GM19193 (cell line): ENCODE results near the gene DHRS1.
A peak's percentile ranks its signal among the peaks of the same experiment; 100 is the strongest.

ENCODE experiments used
- POLR2A ChIP-seq: IDR thresholded peaks from 4 replicates; pipeline ENCODE4 v1.6.1; 2011; ENCODE audit not compliant: insufficient read depth, insufficient read length; ENCODE audit errors: extremely low read depth

The DHRS1 gene

DNA sequence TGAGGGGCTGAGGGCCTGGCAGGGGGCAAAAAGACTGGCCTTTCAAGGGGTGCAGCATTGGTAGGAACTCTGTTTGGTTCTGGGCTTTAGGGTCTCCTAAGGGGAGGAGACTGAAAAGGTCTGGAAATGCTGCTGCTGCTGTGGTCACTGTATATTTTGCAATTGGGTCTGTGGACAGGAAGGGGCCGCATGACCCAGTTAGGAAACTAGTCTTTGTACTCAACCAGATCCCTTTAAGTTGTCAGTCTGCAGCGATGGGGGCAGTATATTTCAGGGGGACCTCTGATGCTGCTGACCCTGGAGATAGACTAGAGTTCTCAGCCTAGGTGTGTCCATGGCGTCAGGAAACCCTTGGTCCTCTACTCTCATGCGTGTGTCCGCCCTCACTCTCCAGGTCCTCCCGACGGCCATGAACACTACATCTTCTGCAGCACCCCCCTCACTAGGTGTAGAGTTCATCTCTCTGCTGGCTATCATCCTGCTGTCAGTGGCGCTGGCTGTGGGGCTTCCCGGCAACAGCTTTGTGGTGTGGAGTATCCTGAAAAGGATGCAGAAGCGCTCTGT is 15.7 kb upstream of the DHRS1 start:
- no peak for TF ChIP-seq POLR2A

DNA sequence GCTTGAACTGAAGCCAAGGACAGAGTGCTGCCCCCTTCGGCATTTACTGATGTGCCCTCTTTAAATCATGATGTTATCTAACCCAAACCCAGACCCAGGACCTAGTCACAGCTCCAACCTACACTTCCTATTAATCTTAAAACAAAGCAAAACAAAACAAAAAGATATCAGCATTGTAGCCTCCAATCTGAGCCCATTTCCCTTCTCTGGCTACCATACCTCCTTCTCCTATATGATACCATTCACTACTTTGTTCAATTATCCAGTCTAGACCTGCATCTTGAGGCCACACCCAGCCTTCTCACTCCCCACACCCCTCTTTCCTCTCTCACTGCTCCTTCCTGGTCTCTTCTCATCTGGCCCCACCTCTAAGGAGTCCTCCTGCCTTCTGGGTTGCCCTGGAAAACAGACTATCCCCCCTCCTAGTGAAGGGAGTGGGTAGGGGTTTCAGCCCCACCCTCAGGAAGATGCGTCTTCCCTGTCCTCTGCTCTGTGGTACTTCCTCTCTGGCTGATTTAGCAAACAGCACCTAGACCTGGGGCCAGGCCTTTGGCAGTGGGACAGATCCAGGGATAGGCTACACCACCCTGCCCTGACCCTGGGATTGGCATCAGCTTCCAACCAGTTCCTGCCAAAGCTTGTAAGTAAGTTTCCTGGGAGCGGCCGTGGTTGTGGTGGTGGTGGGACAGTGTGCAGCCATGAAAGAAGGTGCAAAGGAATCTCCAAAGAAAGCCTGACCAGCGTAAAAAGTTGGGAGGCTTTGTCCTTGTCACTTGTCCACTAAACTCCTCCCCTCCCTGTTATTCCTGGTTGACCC is 15.0 kb upstream of the DHRS1 start:
- no peak for TF ChIP-seq POLR2A

DNA sequence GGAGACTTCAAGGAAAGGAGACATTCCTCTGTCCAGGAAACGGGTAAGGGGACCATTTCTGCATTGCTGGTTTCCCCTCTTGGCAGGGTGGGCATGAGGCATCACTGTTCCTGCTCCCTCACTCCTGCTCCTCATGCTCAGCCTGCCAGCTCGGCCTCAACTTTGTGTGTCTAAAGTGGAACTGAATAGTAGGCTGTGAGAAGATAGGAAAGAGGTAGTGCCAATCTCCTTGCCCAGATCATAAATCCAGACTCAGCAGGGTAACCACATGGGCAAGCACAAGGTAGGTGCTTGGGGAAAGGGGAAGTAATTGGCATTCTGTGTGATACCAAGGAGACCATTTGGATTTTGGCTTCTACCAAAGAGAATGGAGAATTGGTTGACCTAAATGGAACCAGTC is 14.3 kb upstream of the DHRS1 start:
- no peak for TF ChIP-seq POLR2A

DNA sequence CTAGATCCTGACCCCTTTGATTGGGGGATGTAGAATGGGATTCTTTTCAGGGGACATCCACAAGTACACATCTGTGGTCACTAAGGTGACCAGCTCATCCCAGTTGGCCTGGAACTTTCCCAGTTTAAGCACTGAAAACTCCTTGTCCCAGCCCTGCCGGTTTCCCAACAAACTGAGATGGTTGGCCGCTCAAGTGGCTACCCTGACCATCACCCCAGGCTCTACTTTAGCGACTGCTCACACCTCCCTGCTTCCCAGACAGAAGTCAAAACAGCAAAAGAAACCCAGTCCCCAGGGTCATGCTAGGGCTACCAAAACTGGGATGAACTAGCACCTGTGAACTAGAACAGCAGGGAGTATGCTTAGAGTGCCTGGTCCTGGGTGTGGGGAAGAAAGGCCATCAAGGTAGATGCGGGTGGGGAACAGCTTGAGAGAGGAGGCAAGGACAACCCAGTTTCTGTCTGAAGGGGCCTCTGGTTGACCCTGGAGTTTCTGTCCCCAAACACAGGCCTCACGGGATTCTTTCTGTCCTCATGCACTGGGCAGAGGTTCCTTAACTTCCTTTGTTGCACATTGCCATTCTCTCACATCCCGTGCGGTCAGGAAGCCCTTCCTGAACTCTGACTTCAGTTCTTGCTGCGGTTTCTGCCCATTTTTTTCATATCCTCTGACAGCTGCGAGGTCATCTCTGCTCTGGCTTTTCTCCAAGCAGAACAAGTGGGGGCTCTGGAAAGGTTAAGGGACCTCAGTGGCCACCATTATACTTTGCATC is 13.3 kb upstream of the DHRS1 start:
- TF ChIP-seq POLR2A: no peak

DNA sequence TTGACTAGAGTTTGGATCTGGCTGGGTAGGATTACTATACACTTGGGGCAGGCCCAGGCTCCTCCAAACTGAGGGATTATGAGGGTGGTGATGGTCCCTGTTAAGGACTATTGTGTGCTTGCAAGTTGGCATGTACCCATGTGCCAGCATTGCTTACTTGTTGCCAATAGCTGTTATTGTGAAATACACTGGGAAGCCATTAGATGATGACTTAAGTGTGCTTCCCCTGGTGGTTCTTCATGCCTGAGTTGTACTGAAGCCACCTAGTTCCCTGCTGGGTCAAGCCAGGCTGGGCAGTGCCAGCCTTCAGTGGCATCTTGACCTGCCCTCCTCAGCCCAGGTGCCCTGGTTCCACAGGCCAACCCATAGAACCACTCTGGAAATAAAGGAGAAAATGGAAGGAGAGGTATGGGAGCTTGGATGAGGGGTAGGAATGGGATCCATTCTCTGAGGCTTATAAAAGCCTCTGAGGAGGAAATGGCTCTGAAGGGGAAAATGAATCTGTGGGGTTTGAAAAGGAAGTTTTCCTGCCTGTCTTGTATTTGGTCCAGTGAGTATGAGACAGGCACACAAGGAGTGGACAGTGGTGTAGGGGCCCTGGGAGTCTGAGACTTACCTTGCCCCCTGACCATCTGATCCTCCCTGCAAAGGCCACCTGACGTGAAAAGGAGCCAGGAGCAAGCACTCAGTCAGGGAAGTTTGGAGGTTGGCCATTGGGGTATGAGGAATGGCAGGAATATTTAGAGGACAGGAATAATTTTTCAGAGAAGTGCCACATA is 12.4 kb upstream of the DHRS1 start:
- no peak for TF ChIP-seq POLR2A

DNA sequence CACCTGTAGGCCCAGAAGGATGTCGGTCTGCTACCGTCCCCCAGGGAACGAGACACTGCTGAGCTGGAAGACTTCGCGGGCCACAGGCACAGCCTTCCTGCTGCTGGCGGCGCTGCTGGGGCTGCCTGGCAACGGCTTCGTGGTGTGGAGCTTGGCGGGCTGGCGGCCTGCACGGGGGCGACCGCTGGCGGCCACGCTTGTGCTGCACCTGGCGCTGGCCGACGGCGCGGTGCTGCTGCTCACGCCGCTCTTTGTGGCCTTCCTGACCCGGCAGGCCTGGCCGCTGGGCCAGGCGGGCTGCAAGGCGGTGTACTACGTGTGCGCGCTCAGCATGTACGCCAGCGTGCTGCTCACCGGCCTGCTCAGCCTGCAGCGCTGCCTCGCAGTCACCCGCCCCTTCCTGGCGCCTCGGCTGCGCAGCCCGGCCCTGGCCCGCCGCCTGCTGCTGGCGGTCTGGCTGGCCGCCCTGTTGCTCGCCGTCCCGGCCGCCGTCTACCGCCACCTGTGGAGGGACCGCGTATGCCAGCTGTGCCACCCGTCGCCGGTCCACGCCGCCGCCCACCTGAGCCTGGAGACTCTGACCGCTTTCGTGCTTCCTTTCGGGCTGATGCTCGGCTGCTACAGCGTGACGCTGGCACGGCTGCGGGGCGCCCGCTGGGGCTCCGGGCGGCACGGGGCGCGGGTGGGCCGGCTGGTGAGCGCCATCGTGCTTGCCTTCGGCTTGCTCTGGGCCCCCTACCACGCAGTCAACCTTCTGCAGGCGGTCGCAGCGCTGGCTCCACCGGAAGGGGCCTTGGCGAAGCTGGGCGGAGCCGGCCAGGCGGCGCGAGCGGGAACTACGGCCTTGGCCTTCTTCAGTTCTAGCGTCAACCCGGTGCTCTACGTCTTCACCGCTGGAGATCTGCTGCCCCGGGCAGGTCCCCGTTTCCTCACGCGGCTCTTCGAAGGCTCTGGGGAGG is 11.3 kb upstream of the DHRS1 start, which contains the start of gene LTB4R:
TSS of gene LTB4R (plus strand) at position 857 of the 959 bp plus-strand sequence. CDS start 4,150 bp downstream, outside the sequence.
- TF ChIP-seq POLR2A: peak; percentile 29

- no peak for TF ChIP-seq POLR2A
These were observed 10.7 kb upstream of the DHRS1 start for GRCh38 chr14:24310265-24310645.

DNA sequence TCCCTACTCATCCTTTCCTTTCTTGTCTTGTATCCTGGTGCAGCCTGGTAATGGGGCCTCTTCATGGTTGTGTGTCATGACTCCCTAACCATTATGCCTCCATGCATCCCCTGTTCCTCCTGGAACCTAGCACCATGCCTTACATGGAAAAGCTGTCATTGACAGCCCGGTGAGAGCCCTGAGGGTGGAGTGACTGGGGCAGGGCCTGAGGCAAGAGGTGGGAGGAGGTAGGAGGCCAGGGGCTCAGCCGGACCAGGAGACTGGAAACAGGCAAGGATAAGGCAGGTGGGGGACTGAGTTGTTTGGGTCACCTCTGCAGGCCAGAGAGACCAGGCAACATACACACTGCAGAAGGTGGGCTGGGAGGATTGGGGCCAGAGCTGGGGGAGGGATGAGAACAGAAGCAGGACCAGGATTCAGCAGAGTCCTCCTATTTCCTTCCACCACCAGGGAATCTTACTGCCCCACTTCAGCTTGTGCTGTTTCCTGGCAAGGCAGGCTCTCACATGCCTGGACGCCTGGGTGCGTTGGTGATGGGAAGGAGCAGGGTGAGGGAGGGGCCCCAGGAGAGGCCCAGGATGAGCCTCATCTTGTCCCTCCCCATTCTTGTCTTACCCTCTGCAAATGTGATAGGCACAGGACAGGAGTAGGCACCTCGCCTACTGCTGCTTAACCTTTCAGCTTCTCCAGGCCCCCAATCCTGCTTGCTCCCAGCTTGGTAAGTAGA is 10.1 kb upstream of the DHRS1 start, which contains the start of gene LTB4R2:
TSS of gene LTB4R2 (plus strand) at position 603 of the 727 bp plus-strand sequence. CDS start 525 bp downstream, outside the sequence.
- TF ChIP-seq POLR2A: no peak

DNA sequence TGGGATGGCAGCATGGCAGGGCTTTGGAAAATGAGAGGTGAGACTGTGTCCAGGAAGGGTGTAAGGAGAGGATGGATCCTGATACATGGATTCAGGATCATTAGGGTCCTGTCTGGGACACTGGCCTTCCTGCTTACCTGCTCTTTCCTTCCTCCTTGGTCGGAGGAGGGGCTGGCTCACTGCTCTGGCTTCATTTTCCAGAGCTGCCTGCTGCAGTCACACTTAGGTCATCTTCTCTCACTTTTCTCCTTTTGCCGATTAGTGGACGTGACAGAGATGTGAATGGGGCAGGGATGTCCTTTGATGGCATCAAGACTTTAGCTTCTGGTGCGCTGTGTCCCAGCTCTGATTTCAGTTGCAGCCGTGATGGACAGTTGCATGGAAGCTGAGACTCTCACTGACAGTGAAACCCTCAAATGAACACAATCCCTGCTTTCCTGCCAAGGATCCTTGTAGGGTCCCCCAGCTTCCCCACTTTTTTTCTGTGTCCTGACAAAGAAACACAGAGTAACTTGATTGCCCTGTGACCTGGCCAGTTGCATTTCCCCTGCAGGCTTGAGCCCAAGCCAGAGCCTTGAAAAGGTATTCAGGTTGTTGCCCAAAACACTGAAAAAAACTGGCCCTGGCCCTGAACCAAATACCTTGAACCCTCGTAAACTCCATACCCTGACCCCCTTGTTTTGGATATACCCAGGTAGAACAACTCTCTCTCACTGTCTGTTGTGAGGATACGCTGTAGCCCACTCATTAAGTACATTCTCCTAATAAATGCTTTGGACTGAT is 9.0 kb upstream of the DHRS1 start:
- no peak for TF ChIP-seq POLR2A

DNA sequence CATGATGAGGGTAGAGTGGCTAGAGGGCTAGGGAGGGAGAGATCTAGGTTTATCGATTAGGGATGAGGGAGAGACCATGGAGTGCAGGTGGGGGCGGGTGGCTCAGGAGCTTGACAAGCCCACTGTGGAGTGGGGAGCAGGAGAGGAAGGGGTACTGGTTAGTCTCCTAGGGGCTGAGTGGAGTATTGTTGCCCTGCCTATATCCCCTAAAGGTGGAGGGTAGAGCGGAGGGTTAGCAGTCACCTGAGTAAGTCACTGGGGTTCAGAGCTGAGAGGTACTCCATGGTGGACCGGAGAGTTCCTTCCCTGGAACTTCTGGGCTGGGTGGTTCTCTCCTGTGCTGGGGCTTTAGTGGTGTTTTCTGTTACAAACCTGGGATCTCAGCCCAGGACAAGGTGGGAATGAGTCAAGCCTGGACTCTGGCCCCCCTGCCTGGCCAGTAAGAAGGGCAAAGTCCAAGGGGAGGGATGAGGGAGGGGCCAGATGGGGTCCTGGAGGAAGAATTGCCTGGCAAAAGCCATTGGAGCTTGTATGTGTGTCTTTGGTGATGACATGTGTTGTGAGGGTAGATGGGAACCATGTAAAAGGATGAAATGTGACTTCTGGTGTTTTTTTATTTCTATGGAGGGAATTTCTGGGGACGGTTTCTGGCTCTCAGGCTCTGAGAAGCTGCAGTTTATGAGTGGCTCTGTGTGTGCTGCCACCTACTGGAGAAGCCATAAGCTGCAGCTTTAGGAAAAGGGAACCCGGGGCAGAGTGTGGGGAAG is 8.2 kb upstream of the DHRS1 start, which contains the start of gene CIDEB:
TSS of gene CIDEB (minus strand) at position 403 of the 767 bp plus-strand sequence. CDS start at position 284, 119 bp downstream.
- no peak for TF ChIP-seq POLR2A

DNA sequence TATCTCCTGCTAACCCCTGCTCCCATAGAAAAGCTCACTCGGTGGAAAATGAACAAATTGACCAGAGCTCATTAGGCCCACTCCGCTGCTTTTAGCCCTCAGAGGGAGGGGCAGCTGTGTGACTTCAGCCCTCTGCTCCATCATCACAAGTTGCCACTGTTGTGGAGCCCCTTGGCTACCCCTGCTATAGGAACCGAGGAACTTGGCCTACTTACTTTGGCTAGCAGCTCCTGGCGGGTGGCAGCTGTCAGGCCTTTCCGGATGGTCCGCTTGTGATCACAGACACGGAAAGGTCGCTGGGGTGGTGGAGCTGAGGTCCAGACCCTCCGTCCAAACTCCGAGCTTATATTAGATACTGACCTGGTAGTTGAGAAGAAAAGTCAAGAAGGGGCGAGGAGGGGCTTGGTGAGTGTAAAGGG is 7.6 kb upstream of the DHRS1 start:
- TF ChIP-seq POLR2A: no peak
